NCI-H146 (cell line): ENCODE measurements around the gene KRT12.
"Not testable (repeated sequence)": the region's sequence is repeated elsewhere in the genome, so short reads cannot be mapped to it uniquely, and the experiment has no call there.

Source experiments
- DNase-seq: peaks from one replicate; lab custom pipeline; 2025; lab: John Stamatoyannopoulos, UW

Gene KRT12

GRCh38 chr17:40814657-40815056 lies 52.4 kb downstream of the KRT12 start:
- not testable (repeated sequence) for DNase-seq

DNA sequence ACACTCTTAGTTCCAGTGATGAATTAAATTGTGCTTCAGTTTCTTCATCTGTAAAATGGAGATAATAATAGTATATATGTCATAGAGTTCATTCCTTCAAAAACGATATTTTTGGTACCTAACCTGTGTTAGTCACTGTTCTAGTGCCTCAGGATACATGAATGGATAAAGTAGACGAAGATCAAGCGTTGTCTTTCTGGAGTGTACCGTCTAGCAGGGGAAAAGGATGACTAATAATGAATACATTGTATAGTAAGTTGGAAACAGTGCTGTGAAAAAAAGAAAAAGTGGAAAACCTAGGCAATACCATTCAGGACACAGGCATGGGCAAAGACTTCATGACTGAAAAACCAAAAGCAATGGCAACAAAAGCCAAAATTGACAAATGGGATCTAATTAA lies 53.2 kb downstream of the KRT12 start:
- no peak for DNase-seq

- DNase-seq: no peak
Observed at GRCh38 chr17:40812639-40813038, 54.4 kb downstream of the KRT12 start.
